GM12878 (cell line): Measurements from ENCODE around the gene TSSC4. TPM values are rescaled to one million over a fixed set of nuclear protein-coding genes. Genes with fewer than 3 reads are reported as not detected.

ENCODE experiments used
- CHD1 ChIP-seq: IDR thresholded peaks from 2 replicates; pipeline ENCODE4 v1.6.1; 2012; ENCODE audit warnings: low read depth, low read length, improper control_type of control experiment
- EGR1 ChIP-seq, 2 experiments: IDR thresholded peaks; 1 replicate in 1 of 2; 2 replicates in 1 of 2; pipeline ENCODE4 v1.6.1; 2011 to 2012; ENCODE audit warnings: low read depth in 2 of 2, low read length in 2 of 2, borderline replicate concordance in 1 of 2, mild to moderate bottlenecking in 1 of 2, moderate library complexity in 1 of 2
- PML ChIP-seq: IDR thresholded peaks from 2 replicates; pipeline ENCODE4 v1.6.1; 2012; ENCODE audit warnings: low read length, inconsistent platforms
- RAD21 ChIP-seq: IDR thresholded peaks from 2 replicates; pipeline ENCODE4 v1.6.1; 2011; ENCODE audit warnings: mild to moderate bottlenecking, low read depth, low read length, moderate library complexity; ENCODE audit not compliant: insufficient read depth
- TBL1XR1 ChIP-seq: IDR thresholded peaks from 2 replicates; pipeline ENCODE4 v1.6.1; 2012; ENCODE audit warnings: low read depth, low read length, improper control_type of control experiment
- YY1 ChIP-seq: IDR thresholded peaks from 2 replicates; pipeline ENCODE4 v1.6.1; 2011; ENCODE audit warnings: low read depth, mild to moderate bottlenecking, low read length
- ZNF217 ChIP-seq: fragments of 450-650 bp; IDR thresholded peaks from 2 replicates; pipeline ENCODE4 v1.6.1; 2017; ENCODE audit warnings: antibody characterized with exemption, mild to moderate bottlenecking
- ZNF622 ChIP-seq: fragments of 450-650 bp; IDR thresholded peaks from 2 replicates; pipeline ENCODE4 v1.6.1; 2017; ENCODE audit warnings: mild to moderate bottlenecking, inconsistent platforms
- polyA plus RNA-seq, 11 experiments: library from polyadenylated mRNA; depleted of rRNA in 4 of 11; unstranded in 6 of 11; stranded (reverse) in 5 of 11; fragments of >200 nt; fragmentation: Nextera tagmentation in 4 of 11; fragmentation: Illumina TruSeq in 1 of 11; extraction: Ambion mirVana in 4 of 11; extraction: Trizol in 1 of 11; gene quantifications; 1 replicate in 1 of 11; 2 replicates in 10 of 11; pipeline versions ENCODE4 v1.2.1 to v1.2.3, GENCODE V29; 2011 to 2016; ENCODE audit warnings: inconsistent platforms in 2 of 11, missing spikeins in 2 of 11, low read depth in 1 of 11
- total RNA-seq, 4 experiments: library from RNA; depleted of rRNA in 3 of 4; stranded (reverse); fragments of >200 nt in 3 of 4; fragmentation: Illumina TruSeq in 1 of 4; extraction: Trizol in 1 of 4; gene quantifications; 2 replicates each; pipeline versions ENCODE4 v1.2.1 to v1.2.3, GENCODE V29; 2013 to 2021
- TF ChIP-seq, protein P1 (sequence below): IDR thresholded peaks from 2 replicates; pipeline ENCODE4 v1.6.1; 2012; ENCODE audit warnings: low read depth, low read length, improper control_type of control experiment
- TF ChIP-seq, protein P2 (sequence below): fragments of 150-350 bp; IDR thresholded peaks from 2 replicates; pipeline ENCODE4 v1.6.1; 2016; ENCODE audit warnings: low read depth, low read length

TSSC4 gene
- total and polyA plus RNA-seq, 10 of the 15 experiments (the other 5 are each of a cell fraction or from before 2014, with no cell fraction given) = 0.69 to 70.1 (median 25.7) TPM

DNA sequence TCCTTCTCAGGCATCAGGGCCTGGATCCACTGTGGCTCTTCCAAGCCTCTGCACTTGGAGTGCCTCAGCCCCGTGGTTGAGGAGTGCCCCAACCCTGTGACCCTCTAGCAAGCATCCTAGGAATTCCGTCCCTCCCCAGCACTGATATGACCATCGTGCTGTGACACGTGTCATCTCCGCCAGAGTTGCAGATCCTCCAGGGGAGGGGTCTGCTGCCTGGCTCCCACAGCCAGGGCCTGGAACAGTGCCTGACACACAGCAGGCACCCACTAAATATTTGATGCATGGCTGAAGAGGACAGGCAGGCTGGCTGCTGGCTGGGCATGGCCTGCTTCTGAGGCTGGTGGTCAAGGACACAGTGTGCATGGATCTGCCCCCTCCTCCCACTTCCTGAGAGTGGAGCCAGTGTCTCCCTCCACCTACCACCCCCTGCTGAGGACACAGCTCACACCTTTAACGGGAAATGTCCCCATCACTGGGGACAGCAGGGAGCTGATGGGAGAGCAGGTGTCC lies 25.2 kb upstream of the TSSC4 start (continued):
- no peak for TF ChIP-seq EGR1 (IDR thresholded peaks at IDR 0.05; ENCODE audit: borderline replicate concordance in 1 of 2, low read depth in 2 of 2, low read length in 2 of 2)
- no peak for TF ChIP-seq YY1
- TF ChIP-seq ZNF622 = no peak
- TF ChIP-seq RAD21 = no peak
- no peak for TF ChIP-seq ZNF217
- TF ChIP-seq CHD1 = no peak
- TF ChIP-seq, protein P1, sequence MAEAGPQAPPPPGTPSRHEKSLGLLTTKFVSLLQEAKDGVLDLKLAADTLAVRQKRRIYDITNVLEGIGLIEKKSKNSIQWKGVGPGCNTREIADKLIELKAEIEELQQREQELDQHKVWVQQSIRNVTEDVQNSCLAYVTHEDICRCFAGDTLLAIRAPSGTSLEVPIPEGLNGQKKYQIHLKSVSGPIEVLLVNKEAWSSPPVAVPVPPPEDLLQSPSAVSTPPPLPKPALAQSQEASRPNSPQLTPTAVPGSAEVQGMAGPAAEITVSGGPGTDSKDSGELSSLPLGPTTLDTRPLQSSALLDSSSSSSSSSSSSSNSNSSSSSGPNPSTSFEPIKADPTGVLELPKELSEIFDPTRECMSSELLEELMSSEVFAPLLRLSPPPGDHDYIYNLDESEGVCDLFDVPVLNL = no peak
- TF ChIP-seq, protein P2, sequence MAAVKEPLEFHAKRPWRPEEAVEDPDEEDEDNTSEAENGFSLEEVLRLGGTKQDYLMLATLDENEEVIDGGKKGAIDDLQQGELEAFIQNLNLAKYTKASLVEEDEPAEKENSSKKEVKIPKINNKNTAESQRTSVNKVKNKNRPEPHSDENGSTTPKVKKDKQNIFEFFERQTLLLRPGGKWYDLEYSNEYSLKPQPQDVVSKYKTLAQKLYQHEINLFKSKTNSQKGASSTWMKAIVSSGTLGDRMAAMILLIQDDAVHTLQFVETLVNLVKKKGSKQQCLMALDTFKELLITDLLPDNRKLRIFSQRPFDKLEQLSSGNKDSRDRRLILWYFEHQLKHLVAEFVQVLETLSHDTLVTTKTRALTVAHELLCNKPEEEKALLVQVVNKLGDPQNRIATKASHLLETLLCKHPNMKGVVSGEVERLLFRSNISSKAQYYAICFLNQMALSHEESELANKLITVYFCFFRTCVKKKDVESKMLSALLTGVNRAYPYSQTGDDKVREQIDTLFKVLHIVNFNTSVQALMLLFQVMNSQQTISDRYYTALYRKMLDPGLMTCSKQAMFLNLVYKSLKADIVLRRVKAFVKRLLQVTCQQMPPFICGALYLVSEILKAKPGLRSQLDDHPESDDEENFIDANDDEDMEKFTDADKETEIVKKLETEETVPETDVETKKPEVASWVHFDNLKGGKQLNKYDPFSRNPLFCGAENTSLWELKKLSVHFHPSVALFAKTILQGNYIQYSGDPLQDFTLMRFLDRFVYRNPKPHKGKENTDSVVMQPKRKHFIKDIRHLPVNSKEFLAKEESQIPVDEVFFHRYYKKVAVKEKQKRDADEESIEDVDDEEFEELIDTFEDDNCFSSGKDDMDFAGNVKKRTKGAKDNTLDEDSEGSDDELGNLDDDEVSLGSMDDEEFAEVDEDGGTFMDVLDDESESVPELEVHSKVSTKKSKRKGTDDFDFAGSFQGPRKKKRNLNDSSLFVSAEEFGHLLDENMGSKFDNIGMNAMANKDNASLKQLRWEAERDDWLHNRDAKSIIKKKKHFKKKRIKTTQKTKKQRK = no peak
- no peak for TF ChIP-seq PML
- TF ChIP-seq TBL1XR1 = no peak
